Uterus (tissue), 4 donors: ENCODE data around the gene HUWE1. TPM values are rescaled to one million over a fixed set of nuclear protein-coding genes. Genes with fewer than 3 reads are reported as not detected.

ENCODE experiments used
- DNase-seq, 2 donors: peaks; one replicate each; pipeline ENCODE4 v3.0.0-alpha.2; 2019 to 2020
- H3K27ac ChIP-seq, 2 donors: fragments of 200-600 bp; sonication (generic); 1 replicate in 1 of 2; 2 replicates in 1 of 2; pipeline ENCODE4 v1.5.1; 2016 to 2018
- H3K27me3 ChIP-seq, 2 donors: fragments of 200-600 bp; sonication (generic); one replicate each; pipeline ENCODE4 v1.5.1; 2018 to 2019; ENCODE audit warnings: control low read depth in 1 of 2
- H3K36me3 ChIP-seq, 2 donors: fragments of 200-600 bp; sonication (generic); one replicate each; pipeline ENCODE4 v1.5.1; 2019; ENCODE audit warnings: control low read depth in 1 of 2
- H3K4me1 ChIP-seq, 2 donors: fragments of 200-600 bp; sonication (generic); one replicate each; pipeline ENCODE4 v1.5.1; 2018 to 2019; ENCODE audit warnings: control low read depth in 1 of 2
- H3K4me3 ChIP-seq, 2 donors: fragments of 200-600 bp; sonication (generic); 1 replicate in 1 of 2; 2 replicates in 1 of 2; pipeline ENCODE4 v1.5.1; 2018 to 2019; ENCODE audit warnings: mild to moderate bottlenecking in 1 of 2
- H3K9me3 ChIP-seq, 2 donors: fragments of 200-600 bp; sonication (generic); one replicate each; pipeline ENCODE4 v1.5.1; 2019; ENCODE audit warnings: control low read depth in 1 of 2
- POLR2A ChIP-seq, 2 donors: fragments of 450-650 bp; IDR thresholded peaks; one replicate each; pipeline ENCODE4 v1.6.1; 2016; ENCODE audit warnings: antibody characterized with exemption in 2 of 2, mild to moderate bottlenecking in 1 of 2, moderate library complexity in 1 of 2
- intact Hi-C: fragments of 100-400 bp; cut with DNase I; formaldehyde crosslinking; loops from one replicate; pipeline ENCODE4 v1.15.1; 2023; ENCODE audit warnings: low total_unique reads
- total RNA-seq, 4 donors: library from RNA; depleted of rRNA in 3 of 4; stranded (reverse); fragments of >200 nt in 3 of 4; gene quantifications; one replicate each; pipeline versions ENCODE4 v1.1.0 to v1.2.4, GENCODE V29; 2014 to 2023
- TF ChIP-seq, protein P1 (sequence below), 4 experiments: fragments of 200-600 bp in 2 of 4; fragments of 450-650 bp in 2 of 4; sonication (generic) in 2 of 4; IDR thresholded peaks; one replicate each; pipeline ENCODE4 v1.5.1; 2016 to 2019; ENCODE audit warnings: antibody characterized with exemption in 4 of 4, mild to moderate bottlenecking in 2 of 4, moderate library complexity in 1 of 4
- donor health status: DM: yes; HTN: yes; CAD: no.

The HUWE1 gene
- total RNA-seq, 4 donors from 2014 or later: 47.9 to 252 (median 82.3) TPM

DNA sequence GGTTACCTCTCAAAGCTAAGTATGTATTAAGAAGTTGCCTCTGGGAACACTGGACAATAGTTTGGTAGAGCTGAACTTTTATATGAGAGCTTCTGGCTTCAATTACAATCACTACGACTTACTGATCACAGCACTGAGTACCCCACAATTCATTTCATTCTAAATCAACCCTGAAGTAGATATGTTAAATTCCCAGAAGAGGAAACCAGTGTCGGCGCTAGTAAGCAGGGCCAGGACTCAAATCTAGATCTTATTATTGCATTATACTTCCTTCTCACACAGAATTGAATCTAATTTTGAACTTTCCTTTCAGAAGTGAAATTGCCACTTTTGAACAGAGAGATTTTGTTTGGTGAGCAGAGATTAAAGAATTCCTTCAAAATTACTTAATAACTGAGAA, 41.8 kb downstream of the HUWE1 start:
- no peak overlapping the region for H3K4me3 ChIP-seq
- no peak for DNase-seq
- H3K27me3 ChIP-seq: no peaks in the 10 kb centered on the region
- TF ChIP-seq POLR2A (IDR thresholded peaks at IDR 0.05): no peak
- TF ChIP-seq, protein P1, sequence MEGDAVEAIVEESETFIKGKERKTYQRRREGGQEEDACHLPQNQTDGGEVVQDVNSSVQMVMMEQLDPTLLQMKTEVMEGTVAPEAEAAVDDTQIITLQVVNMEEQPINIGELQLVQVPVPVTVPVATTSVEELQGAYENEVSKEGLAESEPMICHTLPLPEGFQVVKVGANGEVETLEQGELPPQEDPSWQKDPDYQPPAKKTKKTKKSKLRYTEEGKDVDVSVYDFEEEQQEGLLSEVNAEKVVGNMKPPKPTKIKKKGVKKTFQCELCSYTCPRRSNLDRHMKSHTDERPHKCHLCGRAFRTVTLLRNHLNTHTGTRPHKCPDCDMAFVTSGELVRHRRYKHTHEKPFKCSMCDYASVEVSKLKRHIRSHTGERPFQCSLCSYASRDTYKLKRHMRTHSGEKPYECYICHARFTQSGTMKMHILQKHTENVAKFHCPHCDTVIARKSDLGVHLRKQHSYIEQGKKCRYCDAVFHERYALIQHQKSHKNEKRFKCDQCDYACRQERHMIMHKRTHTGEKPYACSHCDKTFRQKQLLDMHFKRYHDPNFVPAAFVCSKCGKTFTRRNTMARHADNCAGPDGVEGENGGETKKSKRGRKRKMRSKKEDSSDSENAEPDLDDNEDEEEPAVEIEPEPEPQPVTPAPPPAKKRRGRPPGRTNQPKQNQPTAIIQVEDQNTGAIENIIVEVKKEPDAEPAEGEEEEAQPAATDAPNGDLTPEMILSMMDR (IDR thresholded peaks at IDR 0.05): no peak
- no peaks in the 10 kb centered on the region for H3K4me1 ChIP-seq
- H3K27ac ChIP-seq: no peak overlapping the region
- no peaks in the 10 kb centered on the region for H3K9me3 ChIP-seq
- intact Hi-C loops: no loop called here
- no peaks in the 10 kb centered on the region for H3K36me3 ChIP-seq

GRCh38 chrX:53642337-53642736, 44.2 kb downstream of the HUWE1 start:
- TF ChIP-seq POLR2A (IDR thresholded peaks at IDR 0.05): no peak
- TF ChIP-seq, protein P1 (IDR thresholded peaks at IDR 0.05): no peak
- no peaks in the 10 kb centered on the region for H3K36me3 ChIP-seq
- H3K9me3 ChIP-seq: no peaks in the 10 kb centered on the region
- no peak overlapping the region for H3K4me3 ChIP-seq
- H3K4me1 ChIP-seq: no peaks in the 10 kb centered on the region
- no peaks in the 10 kb centered on the region for H3K27me3 ChIP-seq
- no peak overlapping the region for H3K27ac ChIP-seq
- DNase-seq: no peak
- intact Hi-C loops: no loop called here

GRCh38 chrX:53639257-53639656, 47.3 kb downstream of the HUWE1 start:
- TF ChIP-seq, protein P1 (IDR thresholded peaks at IDR 0.05): no peak
- TF ChIP-seq POLR2A (IDR thresholded peaks at IDR 0.05): no peak
- intact Hi-C loops: no loop called here

DNA sequence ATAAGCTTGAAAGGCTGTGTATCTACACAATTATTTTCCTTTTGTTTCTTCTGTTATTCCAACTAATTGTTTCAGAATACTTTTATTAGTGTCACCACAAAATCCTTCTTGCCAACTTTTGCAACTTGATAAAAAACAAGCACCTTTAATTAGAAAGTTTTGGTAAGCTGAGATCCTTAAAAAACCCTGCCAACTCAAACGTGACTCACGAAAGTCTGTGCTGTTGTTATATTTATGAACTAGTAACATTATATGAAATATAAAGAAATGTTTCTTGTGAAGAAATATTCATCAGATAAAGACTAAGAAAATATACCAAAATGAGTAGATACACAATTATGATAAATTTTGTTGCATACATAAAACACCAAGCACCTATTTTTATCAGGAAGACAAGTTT, 49.0 kb downstream of the HUWE1 start:
- Histone ChIP-seq H3K27me3 (no peaks in the 10 kb centered on the region), H3K4me1 (no peaks in the 10 kb centered on the region), H3K4me3 (no peak overlapping the region), H3K36me3 (no peaks in the 10 kb centered on the region), H3K9me3 (no peaks in the 10 kb centered on the region), H3K27ac (no peak overlapping the region)
- no peak for DNase-seq
- TF ChIP-seq, protein P1 (IDR thresholded peaks at IDR 0.05): no peak
- TF ChIP-seq POLR2A (IDR thresholded peaks at IDR 0.05): no peak
- intact Hi-C loops: no loop called here

More at GRCh38 chrX:53639257-53639656, 47.3 kb downstream of the HUWE1 start:
- H3K4me3 ChIP-seq: no peak overlapping the region
- no peak for DNase-seq
- H3K4me1 ChIP-seq: no peaks in the 10 kb centered on the region
- H3K9me3 ChIP-seq: no peaks in the 10 kb centered on the region
- no peak overlapping the region for H3K27ac ChIP-seq
- no peaks in the 10 kb centered on the region for H3K36me3 ChIP-seq
- H3K27me3 ChIP-seq: no peaks in the 10 kb centered on the region

DNA sequence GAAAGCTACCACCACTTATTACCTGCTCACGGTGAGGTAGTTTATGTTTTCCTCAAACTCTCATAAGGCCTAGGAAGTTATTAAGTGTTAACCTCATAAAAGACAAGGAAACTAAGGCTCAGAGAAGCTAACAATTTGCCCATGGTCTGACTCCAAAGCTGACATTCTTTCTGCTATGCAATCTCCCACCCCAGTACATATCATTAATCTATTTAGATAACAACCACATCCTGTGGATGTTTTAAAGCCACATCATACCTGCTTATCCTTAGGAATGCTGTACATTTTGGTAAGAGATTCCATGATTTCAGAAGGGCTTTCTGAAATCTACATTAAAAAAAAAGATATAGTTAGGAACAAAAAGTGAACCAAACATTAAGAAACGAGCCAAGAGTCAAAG, 55.4 kb downstream of the HUWE1 start:
- TF ChIP-seq, protein P1 (IDR thresholded peaks at IDR 0.05): no peak
- no peak for TF ChIP-seq POLR2A (IDR thresholded peaks at IDR 0.05)
- Histone ChIP-seq H3K27ac (no peak overlapping the region), H3K4me3 (no peak overlapping the region), H3K4me1 (no peaks in the 10 kb centered on the region), H3K27me3 (peaks cover 0 to 4% of the 10 kb centered on the region in 2 donors), H3K36me3 (no peaks in the 10 kb centered on the region), H3K9me3 (no peaks in the 10 kb centered on the region)
- intact Hi-C loops: no loop called here
- no peak for DNase-seq
